ENCODE data around the gene IGFBP7. TPM values are rescaled to one million over a fixed set of nuclear protein-coding genes. Genes with fewer than 3 reads are reported as not detected.

The IGFBP7 gene
- total RNA-seq, 1 donor from 2014 or later = 68.7 TPM

DNA sequence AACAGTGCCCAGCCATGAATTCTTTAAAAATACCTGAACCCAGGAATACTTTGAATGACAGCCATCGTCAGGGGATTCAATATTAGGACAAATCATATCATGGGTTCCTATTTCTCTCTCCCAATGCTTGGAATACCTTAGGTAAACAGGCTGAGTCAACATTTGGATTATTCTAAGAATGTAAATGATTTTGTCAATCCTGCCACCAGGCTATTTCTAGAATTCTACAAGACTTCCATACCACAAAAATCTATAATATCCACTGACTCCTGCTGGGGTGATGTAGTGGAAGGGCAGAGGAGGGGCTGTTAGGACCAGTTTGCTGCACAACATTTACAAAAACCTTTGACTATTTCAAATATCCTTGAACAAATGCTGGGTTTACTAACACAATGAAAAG lies 65.2 kb downstream of the IGFBP7 start:
- ATAC-seq (no peak), DNase-seq (ENCODE audit: low spot score) (no peak)

DNA sequence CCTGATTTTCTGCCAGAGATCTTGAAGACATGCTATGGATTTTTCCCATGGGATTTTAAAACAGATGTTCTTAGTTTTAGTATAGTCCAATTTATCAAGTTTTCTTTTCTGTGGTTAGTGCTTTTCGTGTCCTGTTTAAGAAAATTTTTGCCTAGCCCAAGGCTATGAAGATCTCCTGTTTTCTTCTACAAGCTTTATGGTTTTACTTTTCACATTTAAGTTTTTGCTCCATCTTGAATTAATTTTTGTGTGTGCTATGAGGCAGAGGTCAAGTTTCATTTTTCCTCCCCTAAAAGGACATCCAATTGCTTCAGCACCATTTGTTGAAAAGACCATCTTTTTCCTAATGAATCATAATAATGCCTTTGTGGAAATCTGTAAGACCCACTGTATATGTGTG lies 65.9 kb downstream of the IGFBP7 start:
- ATAC-seq (no peak), DNase-seq (ENCODE audit: low spot score) (no peak)

DNA sequence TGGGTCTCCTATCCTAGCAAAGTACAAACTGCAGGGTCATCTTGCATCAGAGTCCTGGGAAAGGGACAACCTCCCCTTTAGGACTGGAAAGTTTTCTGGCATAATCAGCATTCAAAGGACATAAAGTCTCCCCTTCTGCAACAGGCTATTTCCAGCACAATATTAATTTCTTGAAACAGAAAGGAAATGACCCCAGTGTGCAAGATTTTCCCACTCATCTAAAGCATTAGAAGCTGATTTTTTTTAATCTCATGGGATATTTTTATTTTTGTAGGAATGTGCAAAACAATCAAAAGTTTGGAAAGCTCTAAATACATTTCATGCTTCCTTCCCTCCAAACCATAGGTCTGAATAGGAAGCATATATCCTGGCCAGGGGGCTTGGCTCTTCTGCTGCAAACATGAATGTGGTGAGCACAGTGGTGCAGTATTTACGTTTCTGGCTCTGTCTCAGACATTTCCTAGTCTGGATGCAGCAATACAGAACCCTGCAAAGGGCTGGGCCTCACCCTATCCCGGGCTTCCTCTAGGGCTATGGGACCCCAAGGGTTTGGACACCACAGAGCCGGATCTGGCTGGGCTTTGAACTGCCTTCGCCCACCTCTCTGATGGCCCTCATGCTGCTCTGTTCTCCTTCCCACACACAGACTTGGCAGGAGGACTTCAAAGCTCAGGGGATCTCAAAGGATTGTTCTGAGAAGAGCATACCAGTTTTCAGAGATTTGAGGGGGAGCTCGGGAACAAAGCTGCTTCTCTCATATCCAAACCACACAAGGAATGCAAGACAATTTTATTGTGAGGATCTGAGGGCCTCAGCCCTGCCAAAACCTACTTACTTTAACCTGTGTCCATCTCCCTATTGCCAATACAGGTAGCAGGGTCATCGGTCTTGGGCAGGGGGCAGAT lies 66.6 kb downstream of the IGFBP7 start:
- ATAC-seq (peak; percentile 62), DNase-seq (ENCODE audit: low spot score) (no peak)

DNA sequence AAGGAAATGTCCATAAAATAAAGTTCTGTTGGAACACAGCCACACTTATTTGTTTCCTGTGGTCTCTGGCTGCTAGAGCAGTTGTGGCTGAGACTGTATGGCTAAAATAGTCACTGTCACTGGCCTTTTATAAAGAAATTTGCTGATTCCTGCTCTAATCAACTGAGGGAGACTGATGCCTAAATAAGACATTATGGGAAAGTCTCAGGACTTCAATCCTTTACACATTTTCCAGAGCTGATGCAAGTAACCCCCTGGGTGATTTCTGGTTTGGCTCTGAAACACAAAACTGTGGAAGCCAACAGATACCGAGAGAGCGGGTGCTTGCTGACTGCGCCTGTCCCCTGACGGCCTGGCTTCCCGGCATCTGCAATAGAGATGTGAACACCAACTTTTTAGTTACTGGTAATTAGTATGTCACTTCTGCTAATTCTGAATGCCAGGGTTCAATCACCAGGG lies 67.4 kb downstream of the IGFBP7 start:
- ATAC-seq (peak; percentile 36), DNase-seq (ENCODE audit: low spot score) (no peak)

DNA sequence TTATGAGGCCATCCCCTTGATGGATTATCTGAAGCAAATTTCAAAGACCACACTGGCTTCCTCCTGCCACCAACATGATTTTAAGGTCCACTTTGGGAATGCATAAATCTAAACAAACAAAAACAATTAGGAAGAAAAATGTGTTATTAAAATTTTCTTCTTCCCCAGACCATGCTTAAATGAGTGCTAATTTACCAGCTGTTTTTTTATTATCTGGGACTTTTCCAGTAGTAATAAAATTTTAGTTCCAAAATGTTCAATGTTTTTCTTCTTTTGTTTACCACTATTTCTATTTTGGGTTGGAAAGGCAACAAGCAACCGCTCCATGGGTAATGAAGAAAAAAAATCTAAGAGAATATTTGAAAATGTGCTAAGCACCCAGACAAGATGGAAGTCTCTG lies 69.2 kb downstream of the IGFBP7 start:
- ATAC-seq = no peak

DNA sequence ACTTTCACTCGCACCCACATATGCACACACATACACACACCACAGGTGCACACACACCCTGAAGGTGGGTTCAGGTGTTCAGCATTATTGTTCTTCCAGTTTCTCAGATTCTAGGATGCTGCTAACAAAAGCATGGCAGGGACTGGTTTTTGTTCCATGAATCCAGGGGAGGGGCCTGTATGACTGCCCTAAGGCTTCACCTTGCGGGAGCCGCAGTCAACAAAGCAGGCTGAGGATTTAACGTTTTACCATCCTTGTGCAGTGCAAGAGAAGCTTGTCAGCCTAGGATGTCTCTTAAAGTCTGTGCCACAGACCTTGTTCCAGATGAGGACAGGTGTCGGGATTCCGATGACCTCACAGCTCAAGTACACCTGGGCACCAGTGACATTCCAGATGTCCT lies 69.7 kb downstream of the IGFBP7 start:
- DNase-seq (ENCODE audit: low spot score) (no peak), ATAC-seq (no peak)

More for the DNA sequence above, 69.2 kb downstream of the IGFBP7 start:
- DNase-seq (ENCODE audit: low spot score) = no peak

DNA sequence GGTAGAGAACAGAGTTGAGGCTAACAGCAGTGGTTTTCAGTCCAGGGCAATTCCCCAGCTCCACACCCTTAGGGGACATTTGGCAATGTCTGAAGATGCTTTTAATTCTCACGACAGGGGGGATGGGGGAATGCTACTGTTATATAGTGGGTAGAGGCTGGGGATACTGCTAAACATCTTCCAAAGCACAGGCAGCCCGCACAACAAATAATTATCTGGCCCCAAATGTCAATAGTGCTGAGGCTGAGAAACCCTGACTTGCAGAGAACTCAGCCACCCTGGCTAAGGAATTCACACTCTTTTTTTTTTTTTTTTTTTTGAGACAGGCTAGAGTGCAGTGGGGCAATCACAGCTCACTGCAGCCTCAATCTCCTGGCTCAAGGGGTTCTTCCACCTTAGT lies 70.8 kb downstream of the IGFBP7 start:
- DNase-seq (ENCODE audit: low spot score) = no peak
- no peak for ATAC-seq

DNA sequence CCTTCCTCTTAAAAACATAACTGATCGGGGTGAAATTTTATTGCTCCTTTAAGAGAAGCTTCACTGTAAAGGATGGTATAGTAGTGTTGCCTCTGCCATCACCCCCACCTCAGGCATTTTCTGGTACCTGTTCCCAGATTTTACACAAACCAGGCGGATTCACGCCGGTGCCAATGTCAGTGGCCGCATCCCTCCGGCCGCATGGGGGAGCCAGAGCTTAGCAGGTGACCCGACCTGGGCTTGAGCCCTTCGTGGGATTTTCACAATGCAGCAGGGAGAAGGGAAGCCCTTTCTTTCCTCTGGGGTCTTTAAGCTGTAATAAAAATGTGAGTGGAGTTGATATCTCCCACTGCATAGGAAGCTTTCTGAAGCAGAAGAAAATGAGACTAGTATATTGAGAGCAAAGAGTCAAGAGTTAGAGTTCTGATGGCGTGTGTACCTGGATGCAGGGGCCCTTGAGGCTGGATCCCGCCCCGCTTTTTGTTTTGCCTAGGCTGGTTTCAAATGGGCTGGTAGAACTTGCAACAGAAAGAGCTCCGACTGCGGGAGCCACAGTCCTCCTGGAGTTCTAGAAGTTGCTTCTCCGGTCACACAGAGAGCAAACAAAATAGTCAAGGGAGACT lies 72.1 kb downstream of the IGFBP7 start:
- ATAC-seq (peak; percentile 93), DNase-seq (ENCODE audit: low spot score) (no peak)

DNA sequence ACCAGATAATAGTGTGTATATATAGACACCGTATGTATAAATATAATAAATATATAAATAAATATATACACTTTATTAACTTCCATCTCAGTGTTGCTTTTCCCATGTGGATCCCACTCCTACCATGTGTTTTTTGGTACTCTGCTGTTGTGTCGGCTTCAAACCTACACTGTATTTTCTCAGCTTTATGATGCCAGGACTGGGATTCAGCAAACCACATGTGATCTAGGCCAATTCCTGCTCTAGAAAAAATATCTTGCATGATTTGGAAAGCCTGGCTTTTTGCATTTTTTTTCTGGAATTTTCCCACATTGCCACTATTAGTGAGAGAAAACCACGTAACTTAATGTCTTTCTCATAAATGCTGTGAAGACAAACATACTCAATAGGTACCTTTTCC lies 75.7 kb downstream of the IGFBP7 start:
- DNase-seq (ENCODE audit: low spot score) (no peak), ATAC-seq (no peak)

DNA sequence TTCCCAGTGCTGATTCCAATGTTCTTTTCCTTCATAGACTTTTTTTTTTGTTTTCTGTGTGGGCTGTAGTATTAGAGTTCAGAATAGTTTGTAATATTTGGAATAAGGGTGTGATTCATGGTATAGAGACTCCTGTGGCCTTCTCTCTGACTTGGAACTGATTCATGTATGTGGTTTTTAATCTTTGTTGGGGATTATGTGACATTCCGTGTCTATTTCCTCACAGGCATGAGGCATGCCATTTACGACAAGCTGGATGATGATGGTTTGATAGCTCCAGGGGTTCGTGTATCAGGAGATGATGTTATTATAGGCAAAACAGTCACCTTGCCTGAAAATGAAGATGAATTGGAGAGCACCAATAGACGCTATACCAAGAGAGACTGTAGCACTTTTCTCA lies 87.1 kb downstream of the IGFBP7 start:
- ATAC-seq (no peak), DNase-seq (ENCODE audit: low spot score) (no peak)

DNA sequence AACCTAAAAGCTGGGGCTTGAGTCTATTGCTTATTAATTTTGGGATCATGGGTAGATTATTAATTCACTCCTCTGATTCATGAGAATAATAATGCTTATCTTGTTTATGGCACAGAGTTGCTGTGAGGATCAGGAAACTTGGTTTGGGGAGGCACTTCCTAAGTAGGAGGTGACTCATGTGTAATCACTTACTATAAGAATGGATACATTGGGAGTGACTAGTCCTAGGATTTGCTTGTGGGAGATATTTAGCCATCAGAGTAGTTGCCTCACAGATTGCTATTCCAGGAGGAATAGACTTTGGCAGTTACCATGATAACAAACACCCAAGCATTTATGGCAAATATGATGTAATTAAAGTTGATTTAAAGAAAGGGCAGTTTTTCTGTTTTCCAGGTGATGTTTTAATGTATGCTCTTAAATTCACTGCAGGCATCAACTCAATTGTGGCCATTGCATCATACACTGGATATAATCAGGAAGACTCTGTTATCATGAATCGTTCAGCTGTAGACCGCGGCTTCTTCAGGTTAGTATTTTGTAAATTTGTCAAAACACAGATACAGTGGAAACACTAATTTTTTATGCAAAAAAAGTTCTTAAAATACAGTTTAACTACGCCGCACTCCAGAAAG lies 89.6 kb downstream of the IGFBP7 start:
- ATAC-seq = no peak
- no peak for DNase-seq (ENCODE audit: low spot score)

DNA sequence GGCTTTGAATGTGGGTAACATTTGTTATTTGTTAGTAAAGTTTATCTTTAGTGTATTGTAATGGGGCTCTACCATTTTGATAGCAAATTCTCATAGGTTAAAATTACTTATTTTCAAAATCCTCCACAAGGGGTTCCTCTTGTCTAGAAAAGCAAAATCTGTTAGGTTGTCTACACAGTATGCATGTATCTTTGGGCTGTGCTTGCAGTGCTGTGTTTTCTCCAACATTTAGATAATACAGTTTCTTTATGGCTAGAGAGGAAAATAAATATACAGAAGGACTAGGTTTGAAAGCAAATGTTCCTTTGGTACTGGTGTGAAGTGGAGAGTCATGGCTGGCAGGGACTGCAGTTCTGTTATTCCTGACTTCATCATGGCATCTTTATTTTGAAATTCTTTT lies 91.2 kb downstream of the IGFBP7 start:
- DNase-seq (ENCODE audit: low spot score) (no peak), ATAC-seq (no peak)

DNA sequence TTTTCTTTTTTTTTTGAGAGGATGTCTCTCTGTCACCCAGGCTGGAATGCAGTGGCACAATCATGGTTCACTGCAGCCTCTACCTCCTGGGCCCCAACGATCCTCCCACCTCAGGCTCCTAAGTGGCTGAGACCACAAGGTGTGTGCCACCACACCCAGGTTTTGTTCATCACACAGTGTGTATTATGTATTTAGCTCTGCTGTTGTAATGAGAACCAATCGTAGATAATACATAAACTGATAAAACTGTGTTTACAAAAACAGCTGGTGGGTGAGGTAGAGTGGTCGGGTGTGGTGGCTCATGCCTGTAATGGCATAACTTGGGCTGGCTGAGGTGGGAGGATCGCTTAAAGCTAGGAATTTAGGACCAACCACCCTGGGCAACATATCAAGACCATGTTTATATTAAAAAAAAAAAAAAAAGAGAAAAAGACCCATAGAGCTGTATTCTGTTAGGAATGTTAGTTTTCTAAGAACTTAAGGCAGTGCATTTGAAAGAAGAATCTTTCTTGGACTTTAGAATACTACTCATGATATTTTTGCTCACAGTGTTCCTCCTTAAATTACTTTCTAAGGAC lies 96.6 kb downstream of the IGFBP7 start:
- no peak for DNase-seq (ENCODE audit: low spot score)
- ATAC-seq = no peak

DNA sequence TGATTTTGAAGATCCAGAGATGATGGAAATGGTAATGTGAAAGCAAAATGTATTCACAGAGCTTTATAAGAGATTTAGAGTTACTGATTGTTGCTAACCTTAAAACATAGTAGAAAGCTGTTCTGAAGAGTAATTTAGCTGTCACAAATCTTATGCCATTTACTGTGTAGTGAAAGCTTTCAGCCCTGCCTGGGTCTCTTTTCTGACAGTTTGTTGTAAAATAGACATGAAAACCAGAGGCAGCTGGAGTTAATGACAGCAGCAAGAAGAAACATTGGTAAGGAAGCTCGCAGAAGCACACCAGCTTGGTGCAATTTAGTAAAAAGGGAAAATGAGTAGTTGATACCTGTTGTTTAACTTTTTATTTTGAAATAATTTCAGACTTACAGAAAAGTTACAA lies 110.4 kb downstream of the IGFBP7 start:
- no peak for ATAC-seq
- no peak for DNase-seq (ENCODE audit: low spot score)

DNA sequence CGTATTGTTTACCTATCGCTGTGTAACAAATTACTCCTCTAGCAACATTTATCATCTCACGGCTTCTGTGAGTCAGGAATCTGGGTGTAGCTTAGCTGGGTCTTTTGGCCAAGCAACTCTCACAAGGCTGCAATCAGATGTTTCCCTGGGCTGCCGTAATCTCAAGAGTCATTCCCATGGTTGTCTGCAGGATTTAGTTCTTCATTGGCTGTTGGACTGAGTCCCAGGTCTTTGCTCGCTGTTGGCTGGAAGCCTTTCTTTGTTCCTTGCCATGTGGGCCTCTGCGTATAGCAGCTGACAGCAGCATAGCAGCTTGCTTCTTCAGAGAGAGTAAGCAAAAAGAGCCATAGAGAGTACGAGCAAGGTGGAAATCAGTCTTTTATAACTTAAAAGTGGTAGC lies 114.7 kb downstream of the IGFBP7 start:
- ATAC-seq = peak; percentile 29
- DNase-seq (ENCODE audit: low spot score) = no peak

DNA sequence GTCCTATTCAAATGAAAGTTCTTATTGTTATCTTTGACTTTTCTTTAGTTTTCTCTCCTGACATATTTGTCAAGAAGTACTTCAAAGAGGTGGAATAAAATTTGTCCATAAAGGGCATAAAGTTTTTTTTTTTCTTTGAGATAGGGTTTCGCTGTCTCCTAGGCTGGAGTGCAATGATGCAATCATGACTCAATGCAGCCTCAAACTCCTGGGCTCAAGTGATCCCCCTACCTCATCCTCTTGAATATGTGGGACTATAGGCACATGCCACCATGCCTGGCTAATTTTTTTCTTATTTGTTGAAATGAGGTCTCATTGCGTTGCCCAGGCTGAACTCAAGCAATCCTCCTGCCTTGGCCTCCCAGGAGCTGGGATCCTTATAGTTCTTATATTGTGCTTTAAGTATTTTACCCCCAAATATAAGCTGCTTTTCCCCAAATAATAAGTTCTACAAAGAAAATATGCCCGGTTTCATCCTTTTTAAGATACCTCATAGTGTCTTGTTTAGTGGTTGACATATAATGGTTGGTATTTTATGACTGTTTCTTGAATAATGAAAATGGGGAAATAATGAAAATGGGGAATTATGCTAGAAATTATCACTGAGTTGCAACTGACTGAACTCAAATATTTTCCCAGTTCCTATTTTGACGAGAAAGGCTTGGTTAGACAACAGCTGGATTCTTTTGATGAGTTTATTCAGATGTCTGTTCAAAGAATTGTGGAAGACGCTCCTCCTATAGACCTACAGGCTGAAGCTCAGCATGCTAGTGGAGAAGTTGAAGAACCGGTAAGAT lies 119.9 kb downstream of the IGFBP7 start:
- no peak for DNase-seq (ENCODE audit: low spot score)
- no peak for ATAC-seq

DNA sequence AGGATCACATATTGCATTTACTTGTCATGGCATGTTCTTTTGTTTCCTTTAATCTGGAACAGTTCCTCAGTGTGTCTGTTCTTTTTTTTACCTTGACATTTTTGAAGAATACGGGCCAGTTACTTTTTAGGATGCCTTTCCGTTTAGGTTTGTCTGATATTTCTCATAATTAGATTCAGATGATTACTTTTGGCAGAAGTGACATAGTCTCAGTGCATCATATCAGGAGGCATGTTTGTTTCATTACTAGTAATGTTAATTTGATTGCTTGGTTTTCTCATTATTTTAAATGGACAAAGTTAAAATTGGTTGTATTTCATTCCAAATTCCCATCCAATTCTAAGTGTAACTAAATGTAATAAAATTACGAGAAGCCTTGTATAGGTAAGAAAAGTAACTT lies 123.2 kb downstream of the IGFBP7 start:
- ATAC-seq (no peak), DNase-seq (ENCODE audit: low spot score) (no peak)

DNA sequence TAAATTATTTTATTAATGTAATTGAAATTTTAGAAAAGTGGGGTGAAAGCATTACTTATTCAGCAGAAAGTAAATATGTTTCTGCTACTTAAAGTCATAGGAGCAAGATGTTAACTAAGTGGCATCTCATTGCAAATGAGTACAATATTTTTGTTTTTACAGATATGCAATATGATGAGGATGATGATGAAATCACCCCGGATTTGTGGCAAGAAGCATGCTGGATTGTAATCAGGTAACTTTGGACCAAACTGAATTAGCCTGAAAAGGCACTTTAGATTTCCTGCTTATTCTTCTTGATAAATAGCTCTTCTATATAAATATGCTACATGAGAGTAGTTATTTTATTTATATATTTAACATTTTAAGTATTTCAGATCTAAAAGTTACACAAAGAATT lies 124.0 kb downstream of the IGFBP7 start:
- no peak for ATAC-seq
- no peak for DNase-seq (ENCODE audit: low spot score)

DNA sequence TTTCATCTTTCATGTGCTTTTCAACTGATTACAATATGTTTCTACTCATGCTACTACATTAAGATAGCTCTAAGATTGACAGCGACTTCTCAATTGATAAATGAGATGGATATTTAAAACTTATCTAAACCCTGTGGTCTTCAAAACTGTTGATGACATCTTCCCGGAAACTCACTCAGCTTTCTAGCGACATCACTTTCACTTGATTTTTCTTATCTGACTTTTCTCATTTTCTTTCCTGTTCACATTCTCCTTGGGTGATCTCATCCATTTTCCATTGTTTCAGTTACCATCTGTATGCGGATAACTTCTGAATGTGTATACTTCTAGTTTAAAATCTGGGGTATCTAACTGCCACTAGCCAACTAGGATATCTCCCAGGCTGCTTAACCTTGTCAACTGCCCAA lies 128.4 kb downstream of the IGFBP7 start:
- ATAC-seq = no peak
- DNase-seq (ENCODE audit: low spot score) = no peak

All from left lobe of liver (tissue), 2 donors.